Left ventricle myocardium inferior (tissue), 1 donor: ENCODE measurements around the gene CDCA8. TPM values are rescaled to one million over a fixed set of nuclear protein-coding genes. Genes with fewer than 3 reads are reported as not detected.

Experiments used
- DNase-seq: peaks from one replicate; pipeline ENCODE4 v3.0.0-alpha.2; 2020
- H3K27ac ChIP-seq: fragments of 200-600 bp; replicated peaks from 2 replicates; pipeline ENCODE4 v1.8.0; 2021
- H3K27me3 ChIP-seq: fragments of 200-600 bp; 2 replicates; pipeline ENCODE4 v1.8.0; 2021; ENCODE audit warnings: low read depth
- H3K36me3 ChIP-seq: fragments of 200-600 bp; 2 replicates; pipeline ENCODE4 v1.8.0; 2021
- H3K4me1 ChIP-seq: fragments of 200-600 bp; 2 replicates; pipeline ENCODE4 v1.8.0; 2021
- H3K4me3 ChIP-seq: fragments of 200-600 bp; 2 replicates; pipeline ENCODE4 v1.8.0; 2021; ENCODE audit warnings: mild to moderate bottlenecking, moderate library complexity
- H3K9me3 ChIP-seq: fragments of 200-600 bp; replicated peaks from 2 replicates; pipeline ENCODE4 v1.8.0; 2021
- intact Hi-C: fragments of 100-400 bp; cut with micrococcal nuclease; formaldehyde crosslinking; loops from one replicate; pipeline ENCODE4 v1.11.0; 2022
- total RNA-seq: library from RNA; stranded (reverse); fragmentation: NEBNext Ultra II Directional; extraction: Animal tissue kit (Norgen Biotek cat#: 25700); gene quantifications from one replicate; pipeline ENCODE4 v1.2.1, GENCODE V29; 2021
- TF ChIP-seq, protein P1 (sequence below): fragments of 200-600 bp; IDR thresholded peaks from 2 replicates; pipeline ENCODE4 v1.8.0; 2021; ENCODE audit warnings: antibody characterized with exemption, mild to moderate bottlenecking, borderline replicate concordance
- donor health status: DM: no; HTN: yes; CAD: no; lungs with severe emphysema.

The CDCA8 gene
- total RNA-seq, 1 donor from 2014 or later, result 0.33 TPM

DNA sequence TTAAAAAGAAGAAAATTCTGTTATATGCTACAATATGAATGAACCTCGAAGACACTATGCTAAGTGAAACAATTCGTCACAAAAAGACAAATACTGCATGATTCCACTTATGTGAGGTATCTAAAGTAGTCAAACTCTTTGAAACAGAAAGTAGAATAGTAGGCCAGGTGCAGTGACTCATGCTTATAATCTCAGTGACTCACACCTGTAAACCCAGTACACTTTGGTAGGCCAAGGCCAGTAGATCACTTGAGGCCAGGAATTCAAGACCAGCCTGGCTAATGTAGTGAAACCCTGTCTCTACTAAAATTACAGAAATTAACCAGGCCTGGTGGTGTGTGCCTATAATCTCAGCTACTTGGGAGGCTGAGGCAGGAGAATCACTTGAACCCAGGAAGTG is 46.9 kb downstream of the CDCA8 start:
- H3K4me1 ChIP-seq, result no peaks in the 10 kb centered on the region
- no peaks in the 10 kb centered on the region for H3K9me3 ChIP-seq
- peaks cover 95% of the 10 kb centered on the region for H3K27me3 ChIP-seq
- no peak for DNase-seq
- no peak overlapping the region for H3K27ac ChIP-seq
- intact Hi-C loops, result no loop called here
- H3K4me3 ChIP-seq, result no peak overlapping the region
- H3K36me3 ChIP-seq, result no peaks in the 10 kb centered on the region
- TF ChIP-seq, protein P1, sequence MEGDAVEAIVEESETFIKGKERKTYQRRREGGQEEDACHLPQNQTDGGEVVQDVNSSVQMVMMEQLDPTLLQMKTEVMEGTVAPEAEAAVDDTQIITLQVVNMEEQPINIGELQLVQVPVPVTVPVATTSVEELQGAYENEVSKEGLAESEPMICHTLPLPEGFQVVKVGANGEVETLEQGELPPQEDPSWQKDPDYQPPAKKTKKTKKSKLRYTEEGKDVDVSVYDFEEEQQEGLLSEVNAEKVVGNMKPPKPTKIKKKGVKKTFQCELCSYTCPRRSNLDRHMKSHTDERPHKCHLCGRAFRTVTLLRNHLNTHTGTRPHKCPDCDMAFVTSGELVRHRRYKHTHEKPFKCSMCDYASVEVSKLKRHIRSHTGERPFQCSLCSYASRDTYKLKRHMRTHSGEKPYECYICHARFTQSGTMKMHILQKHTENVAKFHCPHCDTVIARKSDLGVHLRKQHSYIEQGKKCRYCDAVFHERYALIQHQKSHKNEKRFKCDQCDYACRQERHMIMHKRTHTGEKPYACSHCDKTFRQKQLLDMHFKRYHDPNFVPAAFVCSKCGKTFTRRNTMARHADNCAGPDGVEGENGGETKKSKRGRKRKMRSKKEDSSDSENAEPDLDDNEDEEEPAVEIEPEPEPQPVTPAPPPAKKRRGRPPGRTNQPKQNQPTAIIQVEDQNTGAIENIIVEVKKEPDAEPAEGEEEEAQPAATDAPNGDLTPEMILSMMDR, result no peak

DNA sequence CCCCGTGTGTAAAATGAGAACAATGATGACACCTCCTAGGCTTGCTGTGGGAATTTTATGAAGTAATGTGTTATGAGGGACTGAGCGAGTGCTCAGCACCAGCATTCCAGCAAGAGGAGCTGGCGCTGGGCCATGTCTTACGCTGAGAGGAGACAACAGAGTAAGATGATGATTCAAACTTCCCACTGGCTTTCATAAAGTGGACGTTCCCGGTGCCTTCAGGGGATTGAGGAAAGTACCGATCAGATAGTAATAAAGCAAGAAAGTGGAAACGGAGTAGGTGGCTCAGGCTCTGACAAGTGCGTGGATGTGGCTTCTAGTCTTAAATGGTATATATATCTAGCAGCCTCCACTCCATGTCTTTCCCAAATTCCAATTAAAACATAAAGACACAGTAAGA is 48.8 kb downstream of the CDCA8 start:
- Histone ChIP-seq H3K27ac (no peak overlapping the region), H3K4me1 (no peaks in the 10 kb centered on the region), H3K9me3 (no peaks in the 10 kb centered on the region), H3K27me3 (peaks cover 93% of the 10 kb centered on the region), H3K4me3 (no peak overlapping the region), H3K36me3 (no peaks in the 10 kb centered on the region)
- TF ChIP-seq, protein P1, result no peak
- no peak for DNase-seq
- intact Hi-C loops, result no loop called here

DNA sequence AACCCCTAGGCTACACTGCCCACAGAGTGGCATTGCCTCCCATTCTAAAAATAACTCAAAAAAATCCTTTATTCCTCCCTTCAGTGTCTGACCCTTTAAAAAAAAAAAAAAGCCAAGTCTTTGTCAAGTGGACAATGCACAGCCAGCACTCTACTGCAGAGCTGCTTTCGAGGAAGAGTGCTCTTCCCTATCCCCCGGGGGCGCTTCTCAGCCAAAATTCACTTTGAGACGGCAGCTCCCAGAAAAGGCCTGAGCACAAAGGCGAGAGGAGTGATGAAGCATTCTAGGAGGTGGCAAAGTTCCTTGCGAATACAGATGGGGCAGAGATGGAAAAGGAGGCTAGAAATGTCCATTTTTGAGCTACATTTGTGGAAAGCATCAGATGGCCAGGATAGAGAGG is 49.3 kb downstream of the CDCA8 start:
- Histone ChIP-seq H3K36me3 (no peaks in the 10 kb centered on the region), H3K4me3 (no peak overlapping the region), H3K27ac (no peak overlapping the region), H3K9me3 (peaks cover 5% of the 10 kb centered on the region), H3K4me1 (no peaks in the 10 kb centered on the region), H3K27me3 (peaks cover 93% of the 10 kb centered on the region)
- DNase-seq, result no peak
- intact Hi-C loops, result no loop called here
- TF ChIP-seq, protein P1, result no peak

DNA sequence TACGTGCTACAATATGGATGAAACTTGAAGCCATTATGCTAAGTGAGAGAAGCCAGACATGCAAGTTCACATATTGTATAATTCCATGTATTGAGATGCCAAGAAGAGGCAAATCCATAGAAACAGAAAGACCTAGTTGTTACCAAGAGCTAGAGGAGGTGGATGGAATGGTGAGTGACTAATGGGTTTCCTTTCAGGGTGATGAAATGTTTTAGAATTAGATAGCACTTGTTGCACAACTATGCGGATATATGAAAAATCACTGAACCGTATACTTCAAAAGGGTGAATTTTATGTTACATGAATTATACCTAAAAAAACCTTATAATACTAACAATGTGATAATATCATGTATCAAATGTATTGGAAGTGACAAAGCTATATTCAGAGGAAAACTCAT is 54.5 kb downstream of the CDCA8 start:
- H3K4me3 ChIP-seq, result no peak overlapping the region
- no peaks in the 10 kb centered on the region for H3K36me3 ChIP-seq
- H3K27ac ChIP-seq, result no peak overlapping the region
- TF ChIP-seq, protein P1, result no peak
- intact Hi-C loops, result no loop called here
- no peak for DNase-seq
- H3K9me3 ChIP-seq, result peaks cover 15% of the 10 kb centered on the region
- H3K4me1 ChIP-seq, result no peaks in the 10 kb centered on the region
- peaks cover 96% of the 10 kb centered on the region for H3K27me3 ChIP-seq

DNA sequence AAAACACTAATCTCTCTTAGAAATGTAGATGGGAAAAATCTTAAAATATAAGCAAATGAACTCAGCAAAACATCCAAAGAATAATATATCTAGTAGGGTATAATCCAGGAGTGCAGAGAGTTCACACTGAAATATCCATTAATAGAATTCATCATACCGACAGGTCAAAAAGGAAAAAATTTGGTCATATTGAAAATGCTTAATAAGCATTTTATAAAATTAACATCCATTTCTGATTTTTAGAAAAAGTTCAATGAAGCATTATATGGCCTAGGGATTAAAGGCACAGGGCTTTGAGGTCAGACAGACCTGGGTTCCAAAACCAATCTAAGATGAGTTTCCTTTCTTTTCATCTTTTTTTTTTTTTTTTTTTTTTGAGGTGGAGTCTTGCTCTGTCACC is 56.2 kb downstream of the CDCA8 start:
- peaks cover 96% of the 10 kb centered on the region for H3K27me3 ChIP-seq
- no peak for DNase-seq
- TF ChIP-seq, protein P1, result no peak
- intact Hi-C loops, result no loop called here
- H3K9me3 ChIP-seq, result peaks cover 15% of the 10 kb centered on the region
- H3K36me3 ChIP-seq, result no peaks in the 10 kb centered on the region
- no peak overlapping the region for H3K4me3 ChIP-seq
- no peak overlapping the region for H3K27ac ChIP-seq
- H3K4me1 ChIP-seq, result no peaks in the 10 kb centered on the region

DNA sequence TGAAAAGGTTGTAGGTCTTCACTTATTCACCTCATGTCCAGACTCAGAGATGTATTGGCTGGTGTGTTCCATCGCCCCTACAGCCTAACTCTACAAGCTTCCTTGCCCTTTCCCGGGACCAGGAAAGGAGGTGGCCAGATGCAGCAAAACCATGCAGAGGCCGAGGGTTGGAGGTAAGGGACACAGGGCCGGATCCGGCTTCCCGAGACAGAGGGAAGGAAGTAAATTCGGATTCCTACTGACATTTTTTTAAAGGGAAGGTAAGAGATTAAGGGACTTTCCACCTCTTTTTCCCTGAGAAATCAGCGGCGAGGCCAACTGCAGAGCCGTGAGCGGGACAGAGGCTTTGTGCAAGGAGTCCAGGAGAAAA is 59.9 kb downstream of the CDCA8 start:
- DNase-seq, result no peak
- Histone ChIP-seq H3K4me1 (no peaks in the 10 kb centered on the region), H3K4me3 (peak overlapping the region; percentile 51), H3K27me3 (peaks cover 99% of the 10 kb centered on the region), H3K36me3 (no peaks in the 10 kb centered on the region), H3K9me3 (peaks cover 5% of the 10 kb centered on the region), H3K27ac (no peak overlapping the region)
- TF ChIP-seq, protein P1, result no peak
- intact Hi-C loops, result no loop called here
